DOHH2 (cell line): Measurements from ENCODE around the gene CLDN22.

Experiments
- EZH2phosphoT487 ChIP-seq: fragments of 200-600 bp; sonication (generic); IDR thresholded peaks from 2 replicates; pipeline ENCODE4 v1.6.1; 2017; ENCODE audit warnings: borderline replicate concordance, mild to moderate bottlenecking, antibody characterized with exemption, low read length, moderate library complexity, mixed read lengths
- TF ChIP-seq, protein P1 (sequence below): fragments of 200-600 bp; sonication (generic); IDR thresholded peaks from one replicate; pipeline ENCODE4 v1.5.1; 2014; ENCODE audit warnings: antibody characterized with exemption, mild to moderate bottlenecking, low read depth, low read length; ENCODE audit not compliant: poor library complexity, severe bottlenecking

DNA sequence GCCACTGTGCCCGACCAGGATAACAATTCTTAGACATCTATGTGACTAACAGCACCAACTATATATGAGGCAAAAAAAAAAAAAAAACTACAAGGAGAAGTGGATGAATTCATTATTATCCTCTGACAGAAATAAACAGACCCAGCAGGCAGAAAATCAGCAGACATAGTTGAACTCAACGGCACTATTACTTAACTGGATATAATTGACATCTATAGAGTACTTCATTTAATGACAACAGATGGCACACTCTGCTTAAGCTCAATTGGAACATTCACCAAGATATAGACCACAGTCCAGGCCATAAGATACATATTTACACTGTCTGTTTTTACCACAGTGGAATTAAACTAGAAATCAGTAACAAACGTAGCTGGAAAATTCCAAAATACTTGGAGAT is 13.3 kb downstream of the CLDN22 start:
- TF ChIP-seq, protein P1, sequence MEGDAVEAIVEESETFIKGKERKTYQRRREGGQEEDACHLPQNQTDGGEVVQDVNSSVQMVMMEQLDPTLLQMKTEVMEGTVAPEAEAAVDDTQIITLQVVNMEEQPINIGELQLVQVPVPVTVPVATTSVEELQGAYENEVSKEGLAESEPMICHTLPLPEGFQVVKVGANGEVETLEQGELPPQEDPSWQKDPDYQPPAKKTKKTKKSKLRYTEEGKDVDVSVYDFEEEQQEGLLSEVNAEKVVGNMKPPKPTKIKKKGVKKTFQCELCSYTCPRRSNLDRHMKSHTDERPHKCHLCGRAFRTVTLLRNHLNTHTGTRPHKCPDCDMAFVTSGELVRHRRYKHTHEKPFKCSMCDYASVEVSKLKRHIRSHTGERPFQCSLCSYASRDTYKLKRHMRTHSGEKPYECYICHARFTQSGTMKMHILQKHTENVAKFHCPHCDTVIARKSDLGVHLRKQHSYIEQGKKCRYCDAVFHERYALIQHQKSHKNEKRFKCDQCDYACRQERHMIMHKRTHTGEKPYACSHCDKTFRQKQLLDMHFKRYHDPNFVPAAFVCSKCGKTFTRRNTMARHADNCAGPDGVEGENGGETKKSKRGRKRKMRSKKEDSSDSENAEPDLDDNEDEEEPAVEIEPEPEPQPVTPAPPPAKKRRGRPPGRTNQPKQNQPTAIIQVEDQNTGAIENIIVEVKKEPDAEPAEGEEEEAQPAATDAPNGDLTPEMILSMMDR = no peak
- TF ChIP-seq EZH2phosphoT487 = no peak
